HEK293 (cell line): ENCODE measurements around the gene NCLN.

Experiments
- KLF1 ChIP-seq: fragments of 450-650 bp; formaldehyde crosslinking; IDR thresholded peaks from 2 replicates; pipeline ENCODE4 v1.5.1; 2016; ENCODE audit warnings: missing biosample characterization, missing genetic modification characterization
- KLF10 ChIP-seq: fragments of 450-650 bp; IDR thresholded peaks from 2 replicates; pipeline ENCODE4 v1.5.1; 2018; ENCODE audit warnings: missing biosample characterization, mild to moderate bottlenecking, missing genetic modification characterization
- MYNN ChIP-seq: fragments of 450-650 bp; formaldehyde crosslinking; IDR thresholded peaks from 2 replicates; pipeline ENCODE4 v1.5.1; 2016; ENCODE audit warnings: missing biosample characterization, missing genetic modification characterization, borderline replicate concordance
- PRDM1 ChIP-seq: fragments of 450-650 bp; formaldehyde crosslinking; IDR thresholded peaks from 2 replicates; pipeline ENCODE4; 2016; ENCODE audit warnings: missing biosample characterization, missing genetic modification characterization
- TRIM28 ChIP-seq: IDR thresholded peaks from 2 replicates; pipeline ENCODE4 v1.6.1; 2011; ENCODE audit warnings: low read length, control low read depth, borderline replicate concordance
- ZBTB1 ChIP-seq: fragments of 450-650 bp; formaldehyde crosslinking; IDR thresholded peaks from 2 replicates; pipeline ENCODE4 v1.5.1; 2016; ENCODE audit warnings: missing biosample characterization, missing genetic modification characterization
- ZBTB44 ChIP-seq: fragments of 450-650 bp; IDR thresholded peaks from 2 replicates; pipeline ENCODE4 v1.5.1; 2018; ENCODE audit warnings: missing biosample characterization, mild to moderate bottlenecking, missing genetic modification characterization
- ZFP69B ChIP-seq: fragments of 450-650 bp; formaldehyde crosslinking; IDR thresholded peaks from 2 replicates; pipeline ENCODE4 v1.5.1; 2016; ENCODE audit warnings: missing biosample characterization, missing genetic modification characterization
- ZNF148 ChIP-seq: fragments of 450-650 bp; formaldehyde crosslinking; IDR thresholded peaks from 2 replicates; pipeline ENCODE4 v1.5.0; 2017; ENCODE audit warnings: missing biosample characterization, missing genetic modification characterization, borderline replicate concordance
- ZNF211 ChIP-seq: fragments of 450-650 bp; formaldehyde crosslinking; IDR thresholded peaks from 2 replicates; pipeline ENCODE4 v1.5.1; 2016; ENCODE audit warnings: low read depth, missing biosample characterization, missing genetic modification characterization
- ZNF324 ChIP-seq: fragments of 450-650 bp; formaldehyde crosslinking; IDR thresholded peaks from 2 replicates; pipeline ENCODE4 v1.5.1; 2016; ENCODE audit warnings: missing biosample characterization, missing genetic modification characterization
- ZNF510 ChIP-seq: fragments of 450-650 bp; formaldehyde crosslinking; IDR thresholded peaks from 2 replicates; pipeline ENCODE4 v1.5.1; 2018; ENCODE audit warnings: mild to moderate bottlenecking, missing genetic modification characterization, missing biosample characterization; ENCODE audit not compliant: insufficient replicate concordance
- ZNF530 ChIP-seq: fragments of 450-650 bp; formaldehyde crosslinking; IDR thresholded peaks from 2 replicates; pipeline ENCODE4 v1.5.1; 2016; ENCODE audit warnings: low read depth, missing biosample characterization, missing genetic modification characterization
- ZNF561 ChIP-seq: fragments of 450-650 bp; IDR thresholded peaks from 2 replicates; pipeline ENCODE4 v1.5.1; 2018; ENCODE audit warnings: missing biosample characterization, missing genetic modification characterization, borderline replicate concordance
- ZNF654 ChIP-seq: fragments of 450-650 bp; formaldehyde crosslinking; IDR thresholded peaks from 2 replicates; pipeline ENCODE4 v1.5.1; 2016; ENCODE audit warnings: low read depth, missing biosample characterization, missing genetic modification characterization
- ZNF701 ChIP-seq: fragments of 450-650 bp; formaldehyde crosslinking; IDR thresholded peaks from 2 replicates; pipeline ENCODE4 v1.5.1; 2016; ENCODE audit warnings: missing biosample characterization, missing genetic modification characterization
- ZSCAN23 ChIP-seq: fragments of 450-650 bp; formaldehyde crosslinking; IDR thresholded peaks from 2 replicates; pipeline ENCODE4 v1.5.1; 2016; ENCODE audit warnings: missing biosample characterization, missing genetic modification characterization
- ZXDB ChIP-seq: fragments of 450-650 bp; formaldehyde crosslinking; IDR thresholded peaks from 2 replicates; pipeline ENCODE4 v1.5.1; 2016; ENCODE audit warnings: missing biosample characterization, missing genetic modification characterization
- TF ChIP-seq, protein P1 (sequence below): fragments of 450-650 bp; formaldehyde crosslinking; IDR thresholded peaks from 2 replicates; pipeline ENCODE4 v1.5.1; 2017; ENCODE audit warnings: missing biosample characterization, missing genetic modification characterization
- TF ChIP-seq, protein P2 (sequence below): fragments of 450-650 bp; formaldehyde crosslinking; IDR thresholded peaks from 2 replicates; pipeline ENCODE4 v1.5.1; 2017; ENCODE audit warnings: missing biosample characterization, missing genetic modification characterization
- TF ChIP-seq, protein P3 (sequence below): fragments of 450-650 bp; formaldehyde crosslinking; IDR thresholded peaks from 2 replicates; pipeline ENCODE4 v1.5.1; 2016; ENCODE audit warnings: missing biosample characterization, missing genetic modification characterization, low read depth
- TF ChIP-seq, protein P4 (sequence below): fragments of 450-650 bp; formaldehyde crosslinking; IDR thresholded peaks from 2 replicates; pipeline ENCODE4 v1.5.1; 2016; ENCODE audit warnings: missing biosample characterization, missing genetic modification characterization
- TF ChIP-seq, protein P5 (sequence below): fragments of 450-650 bp; formaldehyde crosslinking; IDR thresholded peaks from 2 replicates; pipeline ENCODE4 v1.5.1; 2016; ENCODE audit warnings: missing biosample characterization, missing genetic modification characterization

NCLN gene

DNA sequence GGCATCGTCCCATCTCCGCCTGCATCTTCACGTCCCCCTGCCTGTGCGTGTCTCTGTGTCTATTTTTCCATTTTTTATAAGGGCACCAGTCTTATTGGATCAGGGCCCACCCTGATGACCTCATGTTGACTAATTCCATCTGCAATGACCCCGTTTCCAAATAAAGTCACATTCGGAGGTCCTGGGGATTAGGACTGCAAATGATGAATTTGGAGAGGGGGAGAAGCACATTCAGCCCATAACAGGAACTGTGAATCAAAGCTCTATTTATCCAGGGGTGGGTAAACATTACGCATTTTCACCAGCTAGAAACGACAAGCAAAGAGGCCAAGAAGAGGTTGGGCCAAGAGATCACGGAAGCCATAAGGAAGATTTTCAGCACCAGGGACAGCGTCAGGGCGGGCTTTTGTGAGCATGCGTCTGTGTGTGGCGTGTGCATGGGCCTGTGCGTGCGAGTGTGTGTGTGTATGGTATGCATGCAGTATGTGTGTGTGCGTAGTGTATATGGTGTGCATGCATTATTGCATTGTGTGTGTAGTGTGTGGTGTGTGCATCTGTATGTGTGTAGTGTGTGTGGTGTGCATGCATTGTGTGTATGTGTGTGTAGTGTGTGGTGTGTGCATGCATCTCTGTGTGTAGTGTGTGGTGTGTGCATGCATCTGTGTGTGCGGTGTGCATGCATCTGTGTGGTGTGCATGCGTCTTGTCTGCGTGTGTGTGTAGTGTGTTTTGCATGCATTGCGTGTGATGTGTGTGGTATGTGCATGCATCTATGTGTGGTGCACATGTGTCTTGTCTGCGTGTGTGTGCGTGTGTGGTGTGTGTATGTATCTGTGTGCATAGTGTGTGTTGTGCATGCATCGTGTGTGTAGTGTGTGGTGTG is 58.3 kb downstream of the NCLN start (continued):
- TF ChIP-seq ZNF148 (tag by site-specific recombination) (0 out of 2 replicates have a peak, but pooled peaks have one; percentile 26), TRIM28 (no peak), KLF1 (tag by site-specific recombination) (0 out of 2 replicates have a peak, but pooled peaks have one; percentile 20), MYNN (tag by site-specific recombination) (no peak), ZBTB1 (tag by site-specific recombination) (no peak), ZNF701 (tag by site-specific recombination) (no peak), ZNF211 (no peak), ZNF324 (peak; percentile 44; the same call in 1 of the 2 replicates), PRDM1 (no peak), ZBTB44 (tag by site-specific recombination) (no peak), ZSCAN23 (no peak; the same call in 1 of the 2 replicates), ZNF510 (tag by site-specific recombination) (no peak), ZXDB (tag by site-specific recombination) (no peak), ZNF654 (tag by site-specific recombination) (no peak), KLF10 (tag by site-specific recombination) (no peak), ZFP69B (no peak; the same call in 1 of the 2 replicates), ZNF530 (tag by site-specific recombination) (no peak), ZNF561 (no peak)
- TF ChIP-seq, protein P1, sequence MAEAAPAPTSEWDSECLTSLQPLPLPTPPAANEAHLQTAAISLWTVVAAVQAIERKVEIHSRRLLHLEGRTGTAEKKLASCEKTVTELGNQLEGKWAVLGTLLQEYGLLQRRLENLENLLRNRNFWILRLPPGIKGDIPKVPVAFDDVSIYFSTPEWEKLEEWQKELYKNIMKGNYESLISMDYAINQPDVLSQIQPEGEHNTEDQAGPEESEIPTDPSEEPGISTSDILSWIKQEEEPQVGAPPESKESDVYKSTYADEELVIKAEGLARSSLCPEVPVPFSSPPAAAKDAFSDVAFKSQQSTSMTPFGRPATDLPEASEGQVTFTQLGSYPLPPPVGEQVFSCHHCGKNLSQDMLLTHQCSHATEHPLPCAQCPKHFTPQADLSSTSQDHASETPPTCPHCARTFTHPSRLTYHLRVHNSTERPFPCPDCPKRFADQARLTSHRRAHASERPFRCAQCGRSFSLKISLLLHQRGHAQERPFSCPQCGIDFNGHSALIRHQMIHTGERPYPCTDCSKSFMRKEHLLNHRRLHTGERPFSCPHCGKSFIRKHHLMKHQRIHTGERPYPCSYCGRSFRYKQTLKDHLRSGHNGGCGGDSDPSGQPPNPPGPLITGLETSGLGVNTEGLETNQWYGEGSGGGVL = 0 out of 2 replicates have a peak, but pooled peaks have one; percentile 9
- TF ChIP-seq, protein P2, sequence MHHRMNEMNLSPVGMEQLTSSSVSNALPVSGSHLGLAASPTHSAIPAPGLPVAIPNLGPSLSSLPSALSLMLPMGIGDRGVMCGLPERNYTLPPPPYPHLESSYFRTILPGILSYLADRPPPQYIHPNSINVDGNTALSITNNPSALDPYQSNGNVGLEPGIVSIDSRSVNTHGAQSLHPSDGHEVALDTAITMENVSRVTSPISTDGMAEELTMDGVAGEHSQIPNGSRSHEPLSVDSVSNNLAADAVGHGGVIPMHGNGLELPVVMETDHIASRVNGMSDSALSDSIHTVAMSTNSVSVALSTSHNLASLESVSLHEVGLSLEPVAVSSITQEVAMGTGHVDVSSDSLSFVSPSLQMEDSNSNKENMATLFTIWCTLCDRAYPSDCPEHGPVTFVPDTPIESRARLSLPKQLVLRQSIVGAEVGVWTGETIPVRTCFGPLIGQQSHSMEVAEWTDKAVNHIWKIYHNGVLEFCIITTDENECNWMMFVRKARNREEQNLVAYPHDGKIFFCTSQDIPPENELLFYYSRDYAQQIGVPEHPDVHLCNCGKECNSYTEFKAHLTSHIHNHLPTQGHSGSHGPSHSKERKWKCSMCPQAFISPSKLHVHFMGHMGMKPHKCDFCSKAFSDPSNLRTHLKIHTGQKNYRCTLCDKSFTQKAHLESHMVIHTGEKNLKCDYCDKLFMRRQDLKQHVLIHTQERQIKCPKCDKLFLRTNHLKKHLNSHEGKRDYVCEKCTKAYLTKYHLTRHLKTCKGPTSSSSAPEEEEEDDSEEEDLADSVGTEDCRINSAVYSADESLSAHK (tag by site-specific recombination) = no peak
- TF ChIP-seq, protein P3, sequence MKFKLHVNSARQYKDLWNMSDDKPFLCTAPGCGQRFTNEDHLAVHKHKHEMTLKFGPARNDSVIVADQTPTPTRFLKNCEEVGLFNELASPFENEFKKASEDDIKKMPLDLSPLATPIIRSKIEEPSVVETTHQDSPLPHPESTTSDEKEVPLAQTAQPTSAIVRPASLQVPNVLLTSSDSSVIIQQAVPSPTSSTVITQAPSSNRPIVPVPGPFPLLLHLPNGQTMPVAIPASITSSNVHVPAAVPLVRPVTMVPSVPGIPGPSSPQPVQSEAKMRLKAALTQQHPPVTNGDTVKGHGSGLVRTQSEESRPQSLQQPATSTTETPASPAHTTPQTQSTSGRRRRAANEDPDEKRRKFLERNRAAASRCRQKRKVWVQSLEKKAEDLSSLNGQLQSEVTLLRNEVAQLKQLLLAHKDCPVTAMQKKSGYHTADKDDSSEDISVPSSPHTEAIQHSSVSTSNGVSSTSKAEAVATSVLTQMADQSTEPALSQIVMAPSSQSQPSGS = no peak
- TF ChIP-seq, protein P4, sequence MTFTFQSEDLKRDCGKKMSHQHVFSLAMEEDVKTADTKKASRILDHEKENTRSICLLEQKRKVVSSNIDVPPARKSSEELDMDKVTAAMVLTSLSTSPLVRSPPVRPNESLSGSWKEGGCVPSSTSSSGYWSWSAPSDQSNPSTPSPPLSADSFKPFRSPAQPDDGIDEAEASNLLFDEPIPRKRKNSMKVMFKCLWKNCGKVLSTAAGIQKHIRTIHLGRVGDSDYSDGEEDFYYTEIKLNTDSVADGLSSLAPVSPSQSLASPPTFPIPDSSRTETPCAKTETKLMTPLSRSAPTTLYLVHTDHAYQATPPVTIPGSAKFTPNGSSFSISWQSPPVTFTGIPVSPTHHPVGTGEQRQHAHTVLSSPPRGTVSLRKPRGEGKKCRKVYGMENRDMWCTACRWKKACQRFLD (tag by site-specific recombination) = no peak
- TF ChIP-seq, protein P5, sequence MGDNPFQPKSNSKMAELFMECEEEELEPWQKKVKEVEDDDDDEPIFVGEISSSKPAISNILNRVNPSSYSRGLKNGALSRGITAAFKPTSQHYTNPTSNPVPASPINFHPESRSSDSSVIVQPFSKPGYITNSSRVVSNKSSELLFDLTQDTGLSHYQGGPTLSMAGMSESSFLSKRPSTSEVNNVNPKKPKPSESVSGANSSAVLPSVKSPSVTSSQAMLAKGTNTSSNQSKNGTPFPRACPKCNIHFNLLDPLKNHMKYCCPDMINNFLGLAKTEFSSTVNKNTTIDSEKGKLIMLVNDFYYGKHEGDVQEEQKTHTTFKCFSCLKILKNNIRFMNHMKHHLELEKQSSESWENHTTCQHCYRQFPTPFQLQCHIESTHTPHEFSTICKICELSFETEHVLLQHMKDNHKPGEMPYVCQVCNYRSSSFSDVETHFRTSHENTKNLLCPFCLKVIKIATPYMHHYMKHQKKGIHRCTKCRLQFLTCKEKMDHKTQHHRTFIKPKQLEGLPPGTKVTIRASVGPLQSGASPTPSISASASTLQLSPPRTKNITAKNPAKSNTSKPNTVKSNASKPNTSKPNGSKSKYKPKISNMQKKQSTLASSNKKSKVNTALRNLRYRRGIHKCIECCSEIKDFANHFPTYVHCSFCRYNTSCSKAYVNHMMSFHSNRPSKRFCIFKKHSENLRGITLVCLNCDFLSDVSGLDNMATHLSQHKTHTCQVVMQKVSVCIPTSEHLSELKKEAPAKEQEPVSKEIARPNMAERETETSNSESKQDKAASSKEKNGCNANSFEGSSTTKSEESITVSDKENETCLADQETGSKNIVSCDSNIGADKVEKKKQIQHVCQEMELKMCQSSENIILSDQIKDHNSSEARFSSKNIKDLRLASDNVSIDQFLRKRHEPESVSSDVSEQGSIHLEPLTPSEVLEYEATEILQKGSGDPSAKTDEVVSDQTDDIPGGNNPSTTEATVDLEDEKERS (tag by site-specific recombination) = no peak
